Panc1 (cell line): ENCODE results near the gene SH2D6.

Source experiments
- POLR2AphosphoS5 ChIP-seq: IDR thresholded peaks from 2 replicates; pipeline ENCODE4 v1.6.1; 2012; ENCODE audit warnings: mild to moderate bottlenecking, low read depth, low read length, moderate library complexity
- SIN3A ChIP-seq: IDR thresholded peaks from 2 replicates; pipeline ENCODE4 v1.6.1; 2012; ENCODE audit warnings: low read depth, mild to moderate bottlenecking, low read length, moderate library complexity, borderline replicate concordance; ENCODE audit not compliant: insufficient read depth
- TCF7L2 ChIP-seq: IDR thresholded peaks from 2 replicates; pipeline ENCODE4 v1.6.1; 2011; ENCODE audit warnings: mild to moderate bottlenecking, low read depth, low read length, inconsistent platforms
- TF ChIP-seq, protein P1 (sequence below): fragments of 450-650 bp; IDR thresholded peaks from 2 replicates; pipeline ENCODE4 v1.5.1; 2017; ENCODE audit warnings: mild to moderate bottlenecking
- TF ChIP-seq, protein P2 (sequence below), 2 experiments: IDR thresholded peaks; 2 replicates each; pipeline ENCODE4 v1.6.1; 2011 to 2012; ENCODE audit warnings: low read depth in 2 of 2, control low read depth in 1 of 2, low read length in 1 of 2, mild to moderate bottlenecking in 1 of 2, moderate library complexity in 1 of 2; ENCODE audit not compliant: insufficient read depth in 1 of 2

DNA sequence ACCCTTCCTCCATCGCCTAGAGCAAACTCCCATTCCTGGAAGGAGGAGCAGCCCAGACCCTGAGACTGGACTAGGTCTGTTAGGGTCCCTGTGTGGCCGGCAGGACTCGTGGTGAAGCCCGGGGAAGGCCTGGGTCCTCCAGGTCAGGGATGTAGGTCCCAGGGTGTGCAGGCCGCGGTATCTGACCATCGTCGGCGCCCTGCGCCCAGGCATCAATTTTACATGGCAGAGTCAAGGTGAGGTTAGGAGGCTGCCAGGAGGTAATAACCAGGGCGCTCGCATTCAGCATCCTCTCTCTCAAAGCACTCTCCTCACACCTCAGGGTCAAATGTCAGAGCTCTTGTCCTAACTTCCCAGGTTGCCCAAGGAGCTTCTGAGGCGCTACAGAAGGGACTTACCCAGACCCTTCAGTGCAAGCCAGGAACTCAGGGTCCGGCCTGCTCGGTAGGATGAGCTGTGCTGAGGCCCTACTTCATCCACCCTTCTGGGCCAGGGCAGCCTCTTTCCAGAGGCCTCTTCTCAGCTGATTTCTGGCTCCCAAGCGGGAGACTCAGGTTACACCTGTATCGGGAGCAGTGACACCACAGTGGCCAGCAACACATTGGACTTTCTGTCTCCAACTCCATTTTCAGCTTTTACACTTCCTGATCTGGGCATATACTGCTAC lies 628 bp downstream of the SH2D6 start:
- TF ChIP-seq, protein P1, sequence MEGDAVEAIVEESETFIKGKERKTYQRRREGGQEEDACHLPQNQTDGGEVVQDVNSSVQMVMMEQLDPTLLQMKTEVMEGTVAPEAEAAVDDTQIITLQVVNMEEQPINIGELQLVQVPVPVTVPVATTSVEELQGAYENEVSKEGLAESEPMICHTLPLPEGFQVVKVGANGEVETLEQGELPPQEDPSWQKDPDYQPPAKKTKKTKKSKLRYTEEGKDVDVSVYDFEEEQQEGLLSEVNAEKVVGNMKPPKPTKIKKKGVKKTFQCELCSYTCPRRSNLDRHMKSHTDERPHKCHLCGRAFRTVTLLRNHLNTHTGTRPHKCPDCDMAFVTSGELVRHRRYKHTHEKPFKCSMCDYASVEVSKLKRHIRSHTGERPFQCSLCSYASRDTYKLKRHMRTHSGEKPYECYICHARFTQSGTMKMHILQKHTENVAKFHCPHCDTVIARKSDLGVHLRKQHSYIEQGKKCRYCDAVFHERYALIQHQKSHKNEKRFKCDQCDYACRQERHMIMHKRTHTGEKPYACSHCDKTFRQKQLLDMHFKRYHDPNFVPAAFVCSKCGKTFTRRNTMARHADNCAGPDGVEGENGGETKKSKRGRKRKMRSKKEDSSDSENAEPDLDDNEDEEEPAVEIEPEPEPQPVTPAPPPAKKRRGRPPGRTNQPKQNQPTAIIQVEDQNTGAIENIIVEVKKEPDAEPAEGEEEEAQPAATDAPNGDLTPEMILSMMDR = no peak
- no peak for TF ChIP-seq SIN3A
- TF ChIP-seq, protein P2, sequence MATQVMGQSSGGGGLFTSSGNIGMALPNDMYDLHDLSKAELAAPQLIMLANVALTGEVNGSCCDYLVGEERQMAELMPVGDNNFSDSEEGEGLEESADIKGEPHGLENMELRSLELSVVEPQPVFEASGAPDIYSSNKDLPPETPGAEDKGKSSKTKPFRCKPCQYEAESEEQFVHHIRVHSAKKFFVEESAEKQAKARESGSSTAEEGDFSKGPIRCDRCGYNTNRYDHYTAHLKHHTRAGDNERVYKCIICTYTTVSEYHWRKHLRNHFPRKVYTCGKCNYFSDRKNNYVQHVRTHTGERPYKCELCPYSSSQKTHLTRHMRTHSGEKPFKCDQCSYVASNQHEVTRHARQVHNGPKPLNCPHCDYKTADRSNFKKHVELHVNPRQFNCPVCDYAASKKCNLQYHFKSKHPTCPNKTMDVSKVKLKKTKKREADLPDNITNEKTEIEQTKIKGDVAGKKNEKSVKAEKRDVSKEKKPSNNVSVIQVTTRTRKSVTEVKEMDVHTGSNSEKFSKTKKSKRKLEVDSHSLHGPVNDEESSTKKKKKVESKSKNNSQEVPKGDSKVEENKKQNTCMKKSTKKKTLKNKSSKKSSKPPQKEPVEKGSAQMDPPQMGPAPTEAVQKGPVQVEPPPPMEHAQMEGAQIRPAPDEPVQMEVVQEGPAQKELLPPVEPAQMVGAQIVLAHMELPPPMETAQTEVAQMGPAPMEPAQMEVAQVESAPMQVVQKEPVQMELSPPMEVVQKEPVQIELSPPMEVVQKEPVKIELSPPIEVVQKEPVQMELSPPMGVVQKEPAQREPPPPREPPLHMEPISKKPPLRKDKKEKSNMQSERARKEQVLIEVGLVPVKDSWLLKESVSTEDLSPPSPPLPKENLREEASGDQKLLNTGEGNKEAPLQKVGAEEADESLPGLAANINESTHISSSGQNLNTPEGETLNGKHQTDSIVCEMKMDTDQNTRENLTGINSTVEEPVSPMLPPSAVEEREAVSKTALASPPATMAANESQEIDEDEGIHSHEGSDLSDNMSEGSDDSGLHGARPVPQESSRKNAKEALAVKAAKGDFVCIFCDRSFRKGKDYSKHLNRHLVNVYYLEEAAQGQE (IDR thresholded peaks at IDR 0.05; ENCODE audit: insufficient read depth in 1 of 2, low read depth in 2 of 2, low read length in 1 of 2) = no peak
- TF ChIP-seq TCF7L2 = no peak; the same call in 1 of the 2 replicates
- no peak for TF ChIP-seq POLR2AphosphoS5
